ENCODE data around the gene R3HDM1.

GRCh38 chr2:135728064-135728743 is 196.9 kb downstream of the R3HDM1 start:
- TF ChIP-seq POLR2A (IDR thresholded peaks at IDR 0.05): no peak
- TF ChIP-seq CTCF (IDR thresholded peaks at IDR 0.05): no peak
- no peak for TF ChIP-seq POLR2AphosphoS5 (IDR thresholded peaks at IDR 0.05)

Data from prostate gland (tissue), 2 donors.